ENCODE measurements around the gene ITPK1.

The ITPK1 gene

DNA sequence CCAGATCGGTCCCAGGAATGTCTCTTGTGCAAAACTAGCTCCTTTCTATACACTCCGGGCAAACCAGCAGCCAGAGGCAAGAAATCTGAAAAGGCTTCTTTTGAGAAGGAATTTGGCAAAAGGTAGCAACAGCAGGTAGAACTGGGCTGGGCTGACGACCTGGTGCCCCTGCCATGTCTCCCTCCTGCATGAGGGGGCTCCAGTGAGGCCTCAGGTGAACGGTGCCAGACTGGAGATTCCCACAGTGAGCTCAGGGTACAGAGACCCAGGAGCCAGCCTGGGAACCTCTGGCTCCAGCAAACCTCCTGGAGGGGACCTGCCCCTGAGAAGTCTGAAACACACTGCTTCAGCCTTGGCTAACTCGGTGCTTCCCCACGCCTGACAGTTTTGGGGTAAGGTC is 10.8 kb downstream of the ITPK1 start:
- in situ Hi-C loops (cut with HindIII; ENCODE audit: low sequenced_read_pairs) = no loop called here
- DNase-seq (ENCODE audit: low read depth, low spot score) = no peak
- no peak overlapping the region for H3K4me3 ChIP-seq (ENCODE audit: low read depth, low read length)
- TF ChIP-seq, protein P1, sequence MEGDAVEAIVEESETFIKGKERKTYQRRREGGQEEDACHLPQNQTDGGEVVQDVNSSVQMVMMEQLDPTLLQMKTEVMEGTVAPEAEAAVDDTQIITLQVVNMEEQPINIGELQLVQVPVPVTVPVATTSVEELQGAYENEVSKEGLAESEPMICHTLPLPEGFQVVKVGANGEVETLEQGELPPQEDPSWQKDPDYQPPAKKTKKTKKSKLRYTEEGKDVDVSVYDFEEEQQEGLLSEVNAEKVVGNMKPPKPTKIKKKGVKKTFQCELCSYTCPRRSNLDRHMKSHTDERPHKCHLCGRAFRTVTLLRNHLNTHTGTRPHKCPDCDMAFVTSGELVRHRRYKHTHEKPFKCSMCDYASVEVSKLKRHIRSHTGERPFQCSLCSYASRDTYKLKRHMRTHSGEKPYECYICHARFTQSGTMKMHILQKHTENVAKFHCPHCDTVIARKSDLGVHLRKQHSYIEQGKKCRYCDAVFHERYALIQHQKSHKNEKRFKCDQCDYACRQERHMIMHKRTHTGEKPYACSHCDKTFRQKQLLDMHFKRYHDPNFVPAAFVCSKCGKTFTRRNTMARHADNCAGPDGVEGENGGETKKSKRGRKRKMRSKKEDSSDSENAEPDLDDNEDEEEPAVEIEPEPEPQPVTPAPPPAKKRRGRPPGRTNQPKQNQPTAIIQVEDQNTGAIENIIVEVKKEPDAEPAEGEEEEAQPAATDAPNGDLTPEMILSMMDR (IDR thresholded peaks at IDR 0.05; ENCODE audit: low read depth, low read length) = no peak

DNA sequence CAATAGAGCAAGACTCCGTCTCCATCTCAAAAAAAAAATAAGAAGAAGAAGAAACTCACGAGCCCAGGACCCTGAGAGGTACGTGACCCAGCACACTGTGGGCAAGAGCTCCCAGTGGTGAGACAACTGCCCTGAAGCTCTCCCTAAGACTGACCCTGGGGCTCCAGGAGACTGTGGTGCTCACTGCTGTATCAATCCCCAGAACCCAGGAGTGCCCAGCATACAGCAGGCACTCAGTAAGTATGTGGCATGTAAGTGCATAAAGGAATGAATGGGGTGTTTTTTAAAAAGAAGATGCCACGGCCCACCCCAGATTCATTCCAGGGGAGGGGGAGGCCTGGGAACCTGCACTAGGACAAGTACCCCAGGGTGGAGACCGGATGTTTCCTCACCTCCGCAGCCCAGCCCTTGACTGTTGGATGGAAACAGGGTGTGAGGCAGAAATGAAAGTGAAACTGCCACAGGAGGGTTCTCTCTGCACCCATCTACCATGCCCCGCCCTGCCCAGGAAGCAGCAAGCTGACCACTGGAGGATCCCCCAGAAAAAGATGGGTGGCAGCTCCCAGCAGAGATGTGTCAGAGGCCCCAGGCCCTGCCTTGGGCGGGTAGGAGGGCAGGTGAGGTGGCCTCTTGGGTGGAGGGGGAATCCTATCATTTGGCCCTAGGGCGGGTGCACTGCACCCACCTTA is 12.2 kb downstream of the ITPK1 start:
- H3K4me3 ChIP-seq (ENCODE audit: low read depth, low read length) = no peak overlapping the region

DNA sequence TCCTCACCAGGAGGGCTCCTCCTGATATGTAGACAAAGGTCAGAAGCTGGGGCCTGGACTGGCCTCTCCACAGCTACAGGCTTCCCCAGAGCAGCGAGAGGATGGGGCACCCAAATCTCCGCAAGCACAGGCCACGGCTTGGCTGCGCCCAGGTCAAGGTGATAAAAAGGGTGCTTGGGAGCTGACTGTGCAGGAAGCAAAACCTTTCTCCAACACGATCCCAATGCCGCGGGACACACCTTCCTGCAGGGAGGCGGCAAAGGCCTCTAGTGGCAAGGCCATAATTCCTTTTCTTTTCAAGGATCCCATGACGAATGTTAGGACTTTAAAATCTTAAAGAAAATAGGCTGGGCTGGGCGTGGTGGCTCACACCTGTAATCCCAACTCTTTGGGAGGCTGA is 13.6 kb downstream of the ITPK1 start:
- TF ChIP-seq, protein P1 (IDR thresholded peaks at IDR 0.05; ENCODE audit: low read depth, low read length) = no peak
- in situ Hi-C loops (cut with HindIII; ENCODE audit: low sequenced_read_pairs) = no loop called here
- no peak for DNase-seq (ENCODE audit: low read depth, low spot score)
- no peak overlapping the region for H3K4me3 ChIP-seq (ENCODE audit: low read depth, low read length)

More for the DNA sequence above, 12.2 kb downstream of the ITPK1 start:
- in situ Hi-C loops (cut with HindIII; ENCODE audit: low sequenced_read_pairs) = no loop called here
- DNase-seq (ENCODE audit: low read depth, low spot score) = no peak
- TF ChIP-seq, protein P1 (IDR thresholded peaks at IDR 0.05; ENCODE audit: low read depth, low read length) = no peak

DNA sequence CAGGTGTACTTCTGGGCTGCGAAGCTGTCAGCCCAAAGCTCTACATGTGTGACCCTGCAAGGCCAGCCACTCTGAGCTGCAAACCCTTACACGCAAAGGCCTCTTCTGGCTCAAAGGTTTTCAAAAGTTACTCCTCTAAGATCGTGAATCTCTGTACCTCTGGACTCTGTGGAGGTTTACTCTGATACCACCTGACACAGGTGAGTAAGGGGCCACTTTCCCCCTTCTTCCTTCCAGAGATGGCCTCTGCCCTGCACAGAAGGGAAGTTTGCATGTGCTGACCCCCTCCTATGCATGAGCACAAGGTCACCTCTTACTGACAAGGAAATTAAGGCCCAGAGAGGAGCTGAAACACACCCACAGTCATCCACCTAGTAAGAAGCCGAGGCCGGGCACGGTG is 14.5 kb downstream of the ITPK1 start:
- TF ChIP-seq, protein P1 (IDR thresholded peaks at IDR 0.05; ENCODE audit: low read depth, low read length) = no peak
- DNase-seq (ENCODE audit: low read depth, low spot score) = no peak
- in situ Hi-C loops (cut with HindIII; ENCODE audit: low sequenced_read_pairs) = no loop called here
- no peak overlapping the region for H3K4me3 ChIP-seq (ENCODE audit: low read depth, low read length)

DNA sequence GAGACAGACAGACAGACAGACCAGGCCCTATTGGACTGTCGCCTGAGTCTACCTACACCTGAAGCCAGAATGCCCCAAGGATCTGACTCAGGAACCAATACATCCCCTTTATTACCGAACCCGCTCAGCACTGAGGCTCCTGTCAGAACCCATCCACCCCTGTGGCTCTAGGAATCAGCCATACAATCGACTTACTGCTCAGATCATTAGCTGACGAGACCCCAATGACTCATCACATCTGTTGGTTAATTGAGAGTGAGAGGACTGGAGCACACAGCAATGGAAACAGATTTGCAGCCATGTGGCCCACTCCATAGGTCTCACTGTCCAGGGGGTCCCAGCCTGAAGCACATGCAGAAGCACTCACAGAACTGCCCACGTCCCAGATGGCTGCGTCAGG is 15.2 kb downstream of the ITPK1 start:
- TF ChIP-seq, protein P1 (IDR thresholded peaks at IDR 0.05; ENCODE audit: low read depth, low read length) = no peak
- H3K4me3 ChIP-seq (ENCODE audit: low read depth, low read length) = no peak overlapping the region
- DNase-seq (ENCODE audit: low read depth, low spot score) = no peak
- in situ Hi-C loops (cut with HindIII; ENCODE audit: low sequenced_read_pairs) = no loop called here

DNA sequence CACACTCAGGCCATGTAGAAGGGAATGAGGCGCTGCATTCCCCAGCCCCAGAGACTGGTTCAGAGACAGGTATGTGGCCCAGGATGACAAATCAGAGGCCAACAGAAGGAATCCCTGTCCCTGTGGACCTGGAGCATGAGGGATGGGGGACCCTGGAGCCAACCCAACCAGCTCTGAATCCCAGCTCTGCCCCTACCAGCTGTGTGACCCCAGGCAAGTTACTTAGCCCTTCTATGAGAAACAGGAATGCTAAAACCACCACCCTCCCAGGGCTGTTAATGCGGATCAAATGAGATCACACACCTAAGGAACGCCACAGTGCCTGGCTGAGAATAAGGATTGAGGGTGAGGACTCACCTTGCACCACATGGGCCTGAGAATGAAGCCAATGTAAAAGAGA is 15.6 kb downstream of the ITPK1 start:
- no peak overlapping the region for H3K4me3 ChIP-seq (ENCODE audit: low read depth, low read length)
- no peak for DNase-seq (ENCODE audit: low read depth, low spot score)
- TF ChIP-seq, protein P1 (IDR thresholded peaks at IDR 0.05; ENCODE audit: low read depth, low read length) = no peak
- in situ Hi-C loops (cut with HindIII; ENCODE audit: low sequenced_read_pairs) = no loop called here
